HEK293 (cell line): ENCODE measurements around the gene NT5M.
A peak's percentile ranks its signal among the peaks of the same experiment; 100 is the strongest.

Experiments used
- CTCF ChIA-PET: fragments of 350-600 bp; formaldehyde crosslinking; extraction: SDS; loops from one replicate; lab custom pipeline; 2021; ENCODE audit warnings: antibody characterized with exemption; lab: Yijun Ruan, JAX
- POLR2A ChIA-PET: fragments of 300-600 bp; formaldehyde crosslinking; extraction: SDS; loops from one replicate; lab custom pipeline; 2020; ENCODE audit warnings: antibody characterized with exemption, inconsistent platforms; lab: Yijun Ruan, JAX
- H3K27ac ChIP-seq: fragments of 200-500 bp; sonication (Bioruptor generic); 2 replicates; pipeline ENCODE4 v1.5.1; 2014; ENCODE audit warnings: low read depth, low read length, control low read depth, inconsistent platforms; ENCODE audit errors: extremely low read depth
- H3K36me3 ChIP-seq, 2 experiments: fragments of 200-500 bp in 1 of 2; sonication (Bioruptor generic) in 1 of 2; 1 replicate in 1 of 2; 2 replicates in 1 of 2; pipeline ENCODE4 v1.5.1; 2014 to 2017; ENCODE audit warnings: inconsistent platforms in 2 of 2, low read length in 2 of 2; ENCODE audit not compliant: control insufficient read depth in 2 of 2, insufficient read depth in 1 of 2
- H3K4me1 ChIP-seq: fragments of 200-500 bp; sonication (Bioruptor generic); 2 replicates; pipeline ENCODE4 v1.5.1; 2014; ENCODE audit warnings: mild to moderate bottlenecking, low read length, inconsistent platforms; ENCODE audit not compliant: control insufficient read depth, insufficient read depth
- H3K4me3 ChIP-seq: 2 replicates; pipeline ENCODE4 v1.5.1; 2011; ENCODE audit warnings: low read depth, mild to moderate bottlenecking, control low read depth, low read length, moderate library complexity
- H3K9me3 ChIP-seq: fragments of 200-500 bp; sonication (Bioruptor generic); 2 replicates; pipeline ENCODE4 v1.5.1; 2014; ENCODE audit warnings: low read depth, low read length, inconsistent platforms; ENCODE audit not compliant: control insufficient read depth, insufficient read depth
- BCL11A ChIP-seq: fragments of 450-650 bp; formaldehyde crosslinking; IDR thresholded peaks from 2 replicates; pipeline ENCODE4 v1.5.1; 2016; ENCODE audit warnings: low read depth, missing biosample characterization, missing genetic modification characterization
- ELK4 ChIP-seq: IDR thresholded peaks from 2 replicates; pipeline ENCODE4 v1.6.1; 2011; ENCODE audit warnings: mild to moderate bottlenecking, low read depth, low read length, borderline replicate concordance
- KLF10 ChIP-seq: fragments of 450-650 bp; IDR thresholded peaks from 2 replicates; pipeline ENCODE4 v1.5.1; 2018; ENCODE audit warnings: missing biosample characterization, mild to moderate bottlenecking, missing genetic modification characterization
- SCRT1 ChIP-seq: fragments of 450-650 bp; formaldehyde crosslinking; IDR thresholded peaks from 2 replicates; pipeline ENCODE4 v1.5.1; 2016; ENCODE audit warnings: missing biosample characterization, missing genetic modification characterization, borderline replicate concordance
- ZFP3 ChIP-seq: fragments of 450-650 bp; formaldehyde crosslinking; IDR thresholded peaks from 2 replicates; pipeline ENCODE4 v1.5.1; 2016; ENCODE audit warnings: low read depth, missing biosample characterization, missing genetic modification characterization
- ZFP41 ChIP-seq: fragments of 450-650 bp; formaldehyde crosslinking; IDR thresholded peaks from 2 replicates; pipeline ENCODE4 v1.5.1; 2016; ENCODE audit warnings: missing biosample characterization, missing genetic modification characterization, borderline replicate concordance
- ZFP69B ChIP-seq: fragments of 450-650 bp; formaldehyde crosslinking; IDR thresholded peaks from 2 replicates; pipeline ENCODE4 v1.5.1; 2016; ENCODE audit warnings: missing biosample characterization, missing genetic modification characterization
- ZNF121 ChIP-seq: fragments of 450-650 bp; formaldehyde crosslinking; IDR thresholded peaks from 2 replicates; pipeline ENCODE4 v1.5.1; 2016; ENCODE audit warnings: missing biosample characterization, missing genetic modification characterization
- ZNF558 ChIP-seq: fragments of 450-650 bp; formaldehyde crosslinking; IDR thresholded peaks from 2 replicates; pipeline ENCODE4 v1.5.1; 2016; ENCODE audit warnings: missing biosample characterization, missing genetic modification characterization
- ZNF585B ChIP-seq: fragments of 450-650 bp; formaldehyde crosslinking; IDR thresholded peaks from 2 replicates; pipeline ENCODE4 v1.5.1; 2016; ENCODE audit warnings: missing biosample characterization, missing genetic modification characterization
- ZNF629 ChIP-seq: fragments of 450-650 bp; formaldehyde crosslinking; IDR thresholded peaks from 2 replicates; pipeline ENCODE4 v1.5.1; 2017; ENCODE audit warnings: missing biosample characterization, missing genetic modification characterization
- ZNF785 ChIP-seq: fragments of 450-650 bp; formaldehyde crosslinking; IDR thresholded peaks from 2 replicates; pipeline ENCODE4 v1.5.1; 2016; ENCODE audit warnings: missing biosample characterization, missing genetic modification characterization
- TF ChIP-seq, protein P1 (sequence below): fragments of 450-650 bp; formaldehyde crosslinking; optimal IDR thresholded peaks from 2 replicates; pipeline ENCODE3; 2016; ENCODE audit warnings: missing biosample characterization, mild to moderate bottlenecking, missing genetic modification characterization
- TF ChIP-seq, protein P2 (sequence below): fragments of 450-650 bp; formaldehyde crosslinking; IDR thresholded peaks from 2 replicates; pipeline ENCODE4 v1.5.1; 2016; ENCODE audit warnings: missing biosample characterization, missing genetic modification characterization
- TF ChIP-seq, protein P3 (sequence below): fragments of 450-650 bp; formaldehyde crosslinking; IDR thresholded peaks from 2 replicates; pipeline ENCODE4 v1.5.1; 2016; ENCODE audit warnings: missing biosample characterization, missing genetic modification characterization

The NT5M gene

DNA sequence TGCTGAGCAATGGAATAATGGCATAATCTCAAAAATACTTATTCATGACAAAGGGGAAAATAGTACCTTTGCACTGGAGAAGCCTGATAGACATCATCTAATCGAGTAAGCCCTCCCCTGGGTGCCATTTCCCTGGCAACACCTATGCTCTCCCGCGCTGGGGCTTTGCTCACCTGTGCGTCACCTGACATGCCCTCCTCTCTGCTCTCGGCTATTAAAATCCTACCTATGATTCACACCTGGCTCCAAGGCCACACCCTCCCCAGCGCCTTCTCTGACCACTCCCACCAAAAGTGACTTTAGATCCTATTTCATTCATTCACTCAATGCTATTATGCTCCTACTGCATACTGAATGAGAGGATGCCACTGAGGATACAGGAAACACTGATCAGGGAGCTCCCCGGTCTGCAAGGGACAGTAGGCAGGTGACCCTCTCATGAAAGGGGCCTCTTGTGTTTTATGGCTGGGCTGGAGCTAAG lies 83.9 kb downstream of the NT5M start (continued):
- TF ChIP-seq SCRT1 (tag by site-specific recombination), result no peak
- no peak for TF ChIP-seq ZFP69B
- TF ChIP-seq ZNF585B, result no peak
- no peak for TF ChIP-seq ZFP41 (tag by site-specific recombination)
- TF ChIP-seq KLF10, result no peak
- TF ChIP-seq ZNF629 (tag by site-specific recombination), result no peak

DNA sequence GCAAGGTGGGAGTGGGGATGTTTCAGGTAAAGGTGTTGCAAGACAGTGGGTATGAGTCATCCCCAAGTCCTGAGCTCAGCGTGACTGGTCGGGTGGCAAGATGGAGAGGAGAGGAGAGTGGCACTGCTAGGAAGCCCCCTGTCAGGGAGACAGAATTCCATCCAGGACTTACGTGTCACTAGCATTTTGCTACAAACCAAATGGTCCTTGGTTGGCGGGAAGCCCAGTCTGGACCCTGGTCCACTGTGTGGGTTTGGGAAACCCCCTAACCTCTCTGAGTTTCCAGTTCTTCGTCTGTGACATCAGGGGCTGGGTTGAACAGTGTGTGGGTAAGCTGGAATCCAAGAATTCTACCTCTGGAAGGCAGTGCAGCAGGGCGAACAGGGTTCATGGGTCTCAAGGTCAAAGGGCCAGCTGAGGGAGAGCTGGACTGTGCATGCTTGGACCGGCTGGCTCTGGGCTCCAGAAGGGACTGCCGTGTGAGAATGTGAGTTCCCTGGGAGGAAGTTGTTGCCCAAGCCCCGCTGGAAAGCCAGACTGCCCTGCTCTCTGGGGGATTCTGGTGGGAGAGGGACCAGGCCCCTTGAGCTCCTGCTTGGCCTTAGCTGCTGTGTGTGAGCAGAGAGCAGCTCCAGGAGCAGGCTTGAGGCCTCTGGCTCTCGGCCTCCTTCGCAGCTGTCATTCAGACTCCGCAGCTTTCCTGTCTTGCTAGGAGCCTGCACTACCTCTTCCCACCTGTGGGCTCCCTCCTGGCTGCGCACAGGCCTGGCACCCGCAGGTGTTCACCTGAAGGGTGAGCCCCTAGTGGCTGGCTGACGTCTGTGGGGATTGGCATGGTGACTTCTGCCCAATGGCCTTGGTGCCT lies 84.6 kb downstream of the NT5M start:
- CTCF ChIA-PET, result interaction anchor here (0.7 to 1.7 kb wide), 5 partner anchors 12 to 830 kb away, joined by 3 to 4 read pairs (median 3); no protein-coding TSS in a partner anchor

GRCh38 chr17:17388657-17389496 lies 85.7 kb downstream of the NT5M start:
- no peak for TF ChIP-seq ZNF785
- TF ChIP-seq, protein P1, sequence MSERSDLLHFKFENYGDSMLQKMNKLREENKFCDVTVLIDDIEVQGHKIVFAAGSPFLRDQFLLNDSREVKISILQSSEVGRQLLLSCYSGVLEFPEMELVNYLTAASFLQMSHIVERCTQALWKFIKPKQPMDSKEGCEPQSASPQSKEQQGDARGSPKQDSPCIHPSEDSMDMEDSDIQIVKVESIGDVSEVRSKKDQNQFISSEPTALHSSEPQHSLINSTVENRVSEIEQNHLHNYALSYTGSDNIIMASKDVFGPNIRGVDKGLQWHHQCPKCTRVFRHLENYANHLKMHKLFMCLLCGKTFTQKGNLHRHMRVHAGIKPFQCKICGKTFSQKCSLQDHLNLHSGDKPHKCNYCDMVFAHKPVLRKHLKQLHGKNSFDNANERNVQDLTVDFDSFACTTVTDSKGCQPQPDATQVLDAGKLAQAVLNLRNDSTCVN (tag by site-specific recombination), result no peak
- peak; percentile 42; the same call in 1 of the 2 replicates for TF ChIP-seq ZNF121 (tag by site-specific recombination)
- no peaks in the 10 kb centered on the region for H3K9me3 ChIP-seq
- H3K36me3 ChIP-seq, result no peaks in the 10 kb centered on the region
- no peak overlapping the region for H3K27ac ChIP-seq
- no peak overlapping the region for H3K4me3 ChIP-seq
- H3K4me1 ChIP-seq, result no peaks in the 10 kb centered on the region
- ChIA-PET CTCF (interaction anchor here (0.9 to 1.2 kb wide), 2 partner anchors 34 to 108 kb away, joined by 3 to 6 read pairs; no protein-coding TSS in a partner anchor), POLR2A (no interaction called here)

More for the DNA sequence above, 84.6 kb downstream of the NT5M start:
- H3K4me3 ChIP-seq, result no peak overlapping the region
- H3K4me1 ChIP-seq, result no peaks in the 10 kb centered on the region
- no peaks in the 10 kb centered on the region for H3K36me3 ChIP-seq
- no peak overlapping the region for H3K27ac ChIP-seq
- H3K9me3 ChIP-seq, result no peaks in the 10 kb centered on the region
- POLR2A ChIA-PET, result interaction anchor here (0.7 kb wide), 1 partner anchor 109 kb away, joined by 4 read pairs; the partner anchor contains the start of gene RASD1
- no peak for TF ChIP-seq BCL11A (tag by site-specific recombination)
- TF ChIP-seq, protein P2, sequence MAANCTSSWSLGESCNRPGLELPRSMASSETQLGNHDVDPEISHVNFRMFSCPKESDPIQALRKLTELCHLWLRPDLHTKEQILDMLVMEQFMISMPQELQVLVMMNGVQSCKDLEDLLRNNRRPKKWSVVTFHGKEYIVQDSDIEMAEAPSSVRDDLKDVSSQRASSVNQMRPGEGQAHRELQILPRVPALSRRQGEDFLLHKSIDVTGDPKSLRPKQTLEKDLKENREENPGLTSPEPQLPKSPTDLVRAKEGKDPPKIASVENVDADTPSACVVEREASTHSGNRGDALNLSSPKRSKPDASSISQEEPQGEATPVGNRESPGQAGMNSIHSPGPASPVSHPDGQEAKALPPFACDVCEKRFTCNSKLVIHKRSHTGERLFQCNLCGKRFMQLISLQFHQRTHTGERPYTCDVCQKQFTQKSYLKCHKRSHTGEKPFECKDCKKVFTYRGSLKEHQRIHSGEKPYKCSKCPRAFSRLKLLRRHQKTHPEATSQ, result no peak
- no peak for TF ChIP-seq ZNF558 (tag by site-specific recombination)
- TF ChIP-seq ELK4, result no peak
- TF ChIP-seq, protein P3, sequence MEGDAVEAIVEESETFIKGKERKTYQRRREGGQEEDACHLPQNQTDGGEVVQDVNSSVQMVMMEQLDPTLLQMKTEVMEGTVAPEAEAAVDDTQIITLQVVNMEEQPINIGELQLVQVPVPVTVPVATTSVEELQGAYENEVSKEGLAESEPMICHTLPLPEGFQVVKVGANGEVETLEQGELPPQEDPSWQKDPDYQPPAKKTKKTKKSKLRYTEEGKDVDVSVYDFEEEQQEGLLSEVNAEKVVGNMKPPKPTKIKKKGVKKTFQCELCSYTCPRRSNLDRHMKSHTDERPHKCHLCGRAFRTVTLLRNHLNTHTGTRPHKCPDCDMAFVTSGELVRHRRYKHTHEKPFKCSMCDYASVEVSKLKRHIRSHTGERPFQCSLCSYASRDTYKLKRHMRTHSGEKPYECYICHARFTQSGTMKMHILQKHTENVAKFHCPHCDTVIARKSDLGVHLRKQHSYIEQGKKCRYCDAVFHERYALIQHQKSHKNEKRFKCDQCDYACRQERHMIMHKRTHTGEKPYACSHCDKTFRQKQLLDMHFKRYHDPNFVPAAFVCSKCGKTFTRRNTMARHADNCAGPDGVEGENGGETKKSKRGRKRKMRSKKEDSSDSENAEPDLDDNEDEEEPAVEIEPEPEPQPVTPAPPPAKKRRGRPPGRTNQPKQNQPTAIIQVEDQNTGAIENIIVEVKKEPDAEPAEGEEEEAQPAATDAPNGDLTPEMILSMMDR (tag by site-specific recombination), result peak; percentile 62; the same call in 1 of the 2 replicates
- no peak for TF ChIP-seq ZFP3 (tag by site-specific recombination)
